IPS-20b (cell line): ENCODE measurements around the gene NPTX1.

Source experiments
- H3K27ac ChIP-seq: one replicate; pipeline ENCODE4 v1.5.1; 2013; ENCODE audit warnings: low read length
- H3K27me3 ChIP-seq: 2 replicates; pipeline ENCODE4 v1.6.1; 2013; ENCODE audit warnings: mild to moderate bottlenecking, low read length, inconsistent platforms; ENCODE audit not compliant: insufficient read depth
- H3K36me3 ChIP-seq: 2 replicates; pipeline ENCODE4 v1.6.1; 2013; ENCODE audit warnings: low read depth, mild to moderate bottlenecking, inconsistent platforms, low read length, moderate library complexity; ENCODE audit not compliant: insufficient read depth
- H3K4me1 ChIP-seq: 2 replicates; pipeline ENCODE4 v1.6.1; 2013; ENCODE audit warnings: mild to moderate bottlenecking, control low read depth, inconsistent platforms, low read length, moderate library complexity; ENCODE audit not compliant: insufficient read depth
- H3K4me3 ChIP-seq: 2 replicates; pipeline ENCODE4 v1.5.1; 2013; ENCODE audit warnings: mild to moderate bottlenecking, low read length, inconsistent platforms
- H3K9ac ChIP-seq: 2 replicates; pipeline ENCODE4 v1.6.1; 2013; ENCODE audit warnings: low read depth, mild to moderate bottlenecking, inconsistent platforms, low read length, moderate library complexity
- H3K9me3 ChIP-seq: 2 replicates; pipeline ENCODE4 v1.6.1; 2013; ENCODE audit warnings: mild to moderate bottlenecking, low read depth, low read length, inconsistent platforms; ENCODE audit not compliant: insufficient read depth

The NPTX1 gene

DNA sequence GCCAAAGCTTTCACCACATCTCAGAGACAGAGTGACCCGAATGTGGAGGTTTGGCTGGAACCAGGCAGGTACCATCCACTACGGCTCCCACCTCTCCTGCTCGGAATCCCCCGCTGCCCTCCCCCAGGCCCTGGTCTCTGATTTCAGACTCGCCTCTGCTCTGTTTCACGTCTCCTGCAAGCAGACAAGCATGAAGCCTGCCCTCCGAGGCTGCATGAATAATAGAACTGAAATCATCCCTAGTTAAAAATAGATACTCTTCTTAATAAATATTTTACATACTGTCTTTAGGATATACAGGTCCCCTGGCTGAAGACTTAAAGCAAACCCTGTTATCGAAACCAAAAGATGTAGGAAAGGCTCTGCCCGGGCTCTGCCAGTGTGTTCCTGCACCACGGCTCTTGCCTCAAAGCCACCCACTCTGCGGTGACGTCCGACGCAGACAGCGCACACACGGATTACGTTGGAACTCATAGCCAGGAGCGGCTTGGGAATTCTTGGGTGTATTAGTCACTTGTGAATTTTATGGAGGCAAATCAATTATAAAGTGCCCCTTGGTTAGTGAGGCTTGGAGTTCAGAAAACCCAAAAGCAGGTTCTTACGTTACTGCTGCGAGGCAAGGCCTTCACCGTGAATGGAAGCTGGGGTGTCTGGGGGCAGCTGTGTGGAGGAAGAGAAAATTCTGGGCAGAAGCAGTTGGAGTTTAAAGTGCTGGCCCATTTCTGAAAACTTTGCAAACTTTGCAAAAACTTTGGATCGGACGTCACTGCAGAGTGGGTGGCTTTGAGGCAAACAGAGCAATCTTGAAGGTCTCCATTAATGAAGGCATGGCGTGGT lies 25.6 kb upstream of the NPTX1 start:
- Histone ChIP-seq H3K9ac (no peak overlapping the region), H3K4me3 (no peak overlapping the region), H3K27me3 (peaks cover 24% of the 10 kb centered on the region)

DNA sequence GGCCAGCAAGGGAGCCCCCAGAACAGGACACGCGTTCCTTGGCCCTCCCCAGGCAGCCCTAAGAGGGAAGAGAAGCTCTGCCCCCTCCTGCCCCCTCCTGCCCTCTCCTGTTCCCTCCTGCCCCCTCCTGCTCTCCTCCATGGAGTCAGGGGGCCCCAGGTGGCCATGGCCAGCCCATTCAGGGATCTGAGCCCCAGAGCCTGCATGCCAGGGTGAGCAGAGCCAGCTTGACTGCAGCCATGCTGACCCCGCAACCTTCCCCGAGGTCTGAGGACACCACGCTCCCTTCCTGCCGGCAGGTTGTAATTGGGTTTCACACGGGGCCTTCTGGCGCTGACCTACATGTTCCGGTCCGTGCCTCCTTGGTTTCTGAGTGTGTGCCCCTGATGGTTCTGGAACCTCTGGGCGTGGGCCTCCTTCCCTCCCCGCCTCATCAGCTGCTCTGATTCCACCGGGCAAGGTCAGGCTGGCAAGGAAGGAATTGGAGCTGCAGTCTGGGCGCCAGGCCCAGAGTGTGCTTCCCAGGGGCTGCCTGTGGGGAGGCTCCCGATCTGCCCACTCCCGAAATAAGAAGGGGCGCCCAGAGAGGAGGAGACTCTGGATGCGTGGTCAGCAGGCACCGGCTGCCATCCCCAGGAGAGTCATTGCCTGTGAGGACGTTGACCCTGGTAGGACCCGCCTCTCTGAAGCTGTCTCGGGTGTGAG lies 23.7 kb upstream of the NPTX1 start:
- H3K4me3 ChIP-seq: no peak overlapping the region
- no peak overlapping the region for H3K9ac ChIP-seq
- no peaks in the 10 kb centered on the region for H3K9me3 ChIP-seq
- H3K4me1 ChIP-seq: no peaks in the 10 kb centered on the region
- no peak overlapping the region for H3K27ac ChIP-seq
- H3K36me3 ChIP-seq: no peaks in the 10 kb centered on the region
- peaks cover 28% of the 10 kb centered on the region for H3K27me3 ChIP-seq

More for the DNA sequence above, 25.6 kb upstream of the NPTX1 start:
- no peaks in the 10 kb centered on the region for H3K9me3 ChIP-seq
- H3K36me3 ChIP-seq: no peaks in the 10 kb centered on the region
- no peak overlapping the region for H3K27ac ChIP-seq
- H3K4me1 ChIP-seq: no peaks in the 10 kb centered on the region

DNA sequence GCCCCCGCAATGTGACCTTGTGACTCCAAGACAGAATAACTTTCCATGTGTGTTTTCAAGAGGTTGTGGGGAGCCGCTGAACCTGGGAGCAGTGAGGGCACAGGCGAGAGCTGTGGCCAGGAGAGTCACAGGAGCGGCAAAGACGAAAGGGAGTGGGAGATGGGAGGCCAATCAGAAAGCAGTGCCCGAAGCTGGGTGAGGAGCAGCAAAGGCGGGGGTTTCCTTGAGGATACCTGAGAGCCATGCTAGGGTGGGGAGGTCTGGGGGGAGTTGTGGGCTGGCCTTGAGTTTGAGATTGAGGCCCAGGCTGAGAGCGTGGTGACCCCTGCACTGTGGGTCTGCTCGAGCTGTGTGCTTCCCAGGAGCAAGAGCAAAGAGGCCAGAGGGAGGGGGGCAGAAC lies 23.2 kb upstream of the NPTX1 start:
- Histone ChIP-seq H3K4me1 (no peaks in the 10 kb centered on the region), H3K9me3 (no peaks in the 10 kb centered on the region), H3K27ac (no peak overlapping the region), H3K4me3 (no peak overlapping the region), H3K36me3 (no peaks in the 10 kb centered on the region), H3K9ac (no peak overlapping the region), H3K27me3 (peaks cover 26% of the 10 kb centered on the region)

DNA sequence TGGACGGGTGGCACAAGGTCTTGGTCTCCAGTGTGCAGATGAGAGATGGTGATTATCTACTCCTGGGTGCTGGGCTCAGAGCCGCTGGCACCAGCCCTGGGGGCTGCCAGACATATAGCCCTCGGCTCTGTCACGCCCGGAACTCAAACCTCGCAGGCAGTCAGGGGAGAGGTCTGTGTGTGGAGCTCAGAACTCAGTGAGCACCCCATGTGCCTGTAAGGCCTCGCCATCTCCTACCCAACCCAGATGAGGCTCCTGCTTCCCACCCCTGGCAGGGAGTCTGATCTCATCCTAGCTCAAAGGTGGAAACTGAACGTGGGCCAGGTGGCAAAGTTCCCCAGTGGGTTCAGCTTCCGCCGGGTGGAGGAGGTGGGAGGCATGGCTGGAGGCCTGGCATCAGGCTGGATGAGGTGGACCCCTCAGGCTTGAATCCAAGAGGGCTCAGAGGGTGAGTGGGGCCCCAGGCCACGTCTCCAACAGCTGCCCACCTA lies 22.6 kb upstream of the NPTX1 start:
- no peak overlapping the region for H3K27ac ChIP-seq
- no peaks in the 10 kb centered on the region for H3K36me3 ChIP-seq
- H3K27me3 ChIP-seq: peaks cover 20% of the 10 kb centered on the region
- no peak overlapping the region for H3K4me3 ChIP-seq
- H3K4me1 ChIP-seq: no peaks in the 10 kb centered on the region
- H3K9ac ChIP-seq: no peak overlapping the region
- H3K9me3 ChIP-seq: no peaks in the 10 kb centered on the region

DNA sequence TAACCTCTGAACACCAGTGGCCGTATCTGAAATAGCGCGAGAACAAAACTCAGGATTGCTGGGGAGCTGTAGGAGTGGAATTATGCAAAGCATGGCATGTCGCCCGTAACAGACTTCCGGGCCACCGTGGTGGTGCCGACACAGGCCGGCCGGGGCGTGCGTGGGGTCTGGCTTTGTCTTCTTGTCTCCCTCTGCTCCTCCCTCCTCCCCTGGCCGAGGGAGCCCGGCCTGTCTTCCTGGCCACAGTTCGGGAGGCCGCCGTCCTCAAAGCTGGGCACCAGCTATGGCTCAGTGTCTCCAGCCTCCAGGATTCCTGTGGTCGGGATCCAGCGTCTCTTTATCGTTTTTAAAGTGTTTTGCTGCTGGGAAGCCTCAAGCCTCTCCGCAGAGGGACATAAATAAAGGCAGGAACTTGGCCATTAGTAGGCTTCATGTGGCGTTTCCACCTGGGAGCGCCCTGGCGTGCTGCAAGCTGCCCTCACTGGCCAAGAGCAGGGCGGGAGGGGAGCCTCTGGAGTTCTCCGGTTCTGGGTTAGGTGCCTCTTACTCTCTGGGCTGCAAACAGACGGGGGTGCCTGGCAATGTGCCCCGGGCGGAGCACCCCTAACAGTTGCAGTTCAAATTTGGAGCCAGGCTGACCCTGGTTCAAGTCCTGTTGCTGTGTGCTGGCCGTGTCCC lies 22.0 kb upstream of the NPTX1 start:
- no peaks in the 10 kb centered on the region for H3K36me3 ChIP-seq
- H3K9me3 ChIP-seq: no peaks in the 10 kb centered on the region
- H3K27me3 ChIP-seq: peaks cover 19% of the 10 kb centered on the region
- no peak overlapping the region for H3K4me3 ChIP-seq
- no peak overlapping the region for H3K27ac ChIP-seq
- no peak overlapping the region for H3K9ac ChIP-seq
- no peaks in the 10 kb centered on the region for H3K4me1 ChIP-seq

DNA sequence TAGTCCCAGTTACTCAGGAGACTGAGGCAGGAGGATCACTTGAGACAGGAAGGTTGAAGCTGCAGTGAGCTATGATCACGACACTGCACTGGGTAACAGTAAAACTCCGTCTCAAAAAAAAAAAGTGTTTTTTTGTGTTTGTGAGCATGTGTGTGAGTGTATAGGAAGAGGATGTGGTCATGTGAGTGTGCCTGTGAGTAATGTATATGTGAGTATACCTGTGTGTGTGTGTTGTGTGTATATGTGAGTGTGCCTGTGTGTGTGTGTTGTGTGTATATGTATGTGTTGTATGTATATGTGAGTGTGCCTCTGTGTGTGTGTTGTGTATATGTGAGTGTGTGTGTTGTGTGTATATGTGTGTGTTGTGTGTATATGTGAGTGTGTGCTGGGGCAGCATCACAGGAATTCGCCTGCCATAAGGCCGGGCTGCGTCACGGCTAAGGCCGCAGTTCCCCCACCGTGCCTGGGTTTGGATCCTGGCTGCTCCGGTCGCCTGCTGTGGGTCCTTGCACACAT lies 21.4 kb upstream of the NPTX1 start:
- Histone ChIP-seq H3K36me3 (no peaks in the 10 kb centered on the region), H3K9ac (no peak overlapping the region), H3K27me3 (peaks cover 19% of the 10 kb centered on the region), H3K4me1 (0 out of 2 replicates have a peak, but pooled peaks cover 3% of the 10 kb centered on the region), H3K27ac (no peak overlapping the region), H3K4me3 (no peak overlapping the region), H3K9me3 (no peaks in the 10 kb centered on the region)

DNA sequence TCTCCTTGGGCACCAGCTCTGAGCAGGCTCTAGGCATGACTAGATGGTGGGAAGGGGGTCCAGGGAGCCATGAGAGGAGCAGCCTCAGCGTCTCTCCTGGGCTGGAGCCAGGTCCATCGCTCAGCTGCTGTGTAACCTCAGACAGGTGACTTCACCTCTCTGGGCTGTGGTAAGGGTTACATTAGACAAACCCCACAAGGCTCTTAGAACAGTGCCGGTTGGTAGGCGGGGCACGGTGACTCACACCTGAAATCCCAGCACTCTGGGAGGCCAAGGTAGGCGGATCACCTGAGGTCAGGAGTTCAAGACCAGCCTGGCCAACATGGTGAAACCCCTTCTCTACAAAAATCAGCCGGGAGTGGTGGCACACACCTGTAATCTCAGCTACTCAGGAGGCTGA lies 18.1 kb upstream of the NPTX1 start:
- H3K9ac ChIP-seq: no peak overlapping the region
- H3K4me1 ChIP-seq: peaks cover 5% of the 10 kb centered on the region; the same call in 1 of the 2 replicates
- no peak overlapping the region for H3K27ac ChIP-seq
- no peaks in the 10 kb centered on the region for H3K36me3 ChIP-seq
- H3K4me3 ChIP-seq: no peak overlapping the region
- H3K27me3 ChIP-seq: peaks cover 34% of the 10 kb centered on the region
- H3K9me3 ChIP-seq: no peaks in the 10 kb centered on the region

DNA sequence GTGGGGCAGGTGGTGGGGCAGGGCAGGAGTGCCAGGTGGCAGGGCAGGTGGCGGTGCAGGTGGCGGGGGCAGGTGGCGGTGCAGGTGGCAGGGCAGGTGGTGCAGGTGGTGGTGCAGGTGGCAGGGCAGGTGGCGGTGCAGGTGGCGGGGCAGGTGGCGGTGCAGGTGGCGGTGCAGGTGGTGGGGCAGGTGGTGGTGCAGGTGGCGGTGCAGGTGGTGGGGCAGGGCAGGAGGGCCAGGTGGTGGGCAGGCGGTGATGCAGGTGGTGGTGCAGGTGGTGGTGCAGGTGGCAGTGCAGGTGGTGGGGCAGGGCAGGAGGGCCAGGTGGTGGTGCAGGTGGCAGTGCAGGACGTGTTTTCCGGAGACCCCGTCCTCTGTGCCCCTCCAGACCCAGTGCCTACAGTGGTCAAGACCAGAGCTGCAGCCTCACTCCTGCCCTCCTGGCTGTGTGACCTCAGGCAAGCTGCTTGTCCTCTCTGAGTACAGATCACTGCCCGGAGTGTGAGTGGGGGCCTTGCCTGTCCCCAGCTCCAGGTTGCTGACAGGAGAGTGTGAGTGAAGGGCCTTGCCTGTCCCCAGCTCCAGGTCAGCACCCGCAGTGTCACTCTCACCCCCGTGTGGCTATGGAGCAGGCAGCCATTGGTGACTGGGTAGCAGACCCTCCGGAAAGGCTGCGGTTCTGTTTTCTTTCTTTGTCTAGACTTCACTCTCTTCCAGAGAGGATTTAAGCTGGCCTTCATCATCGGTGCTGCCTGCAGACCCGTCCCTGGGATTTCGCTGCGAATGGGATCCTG lies 16.1 kb upstream of the NPTX1 start:
- Histone ChIP-seq H3K36me3 (no peaks in the 10 kb centered on the region), H3K9me3 (no peaks in the 10 kb centered on the region), H3K9ac (no peak overlapping the region), H3K4me3 (no peak overlapping the region), H3K27me3 (peaks cover 32% of the 10 kb centered on the region), H3K27ac (no peak overlapping the region), H3K4me1 (peaks cover 5% of the 10 kb centered on the region; the same call in 1 of the 2 replicates)

DNA sequence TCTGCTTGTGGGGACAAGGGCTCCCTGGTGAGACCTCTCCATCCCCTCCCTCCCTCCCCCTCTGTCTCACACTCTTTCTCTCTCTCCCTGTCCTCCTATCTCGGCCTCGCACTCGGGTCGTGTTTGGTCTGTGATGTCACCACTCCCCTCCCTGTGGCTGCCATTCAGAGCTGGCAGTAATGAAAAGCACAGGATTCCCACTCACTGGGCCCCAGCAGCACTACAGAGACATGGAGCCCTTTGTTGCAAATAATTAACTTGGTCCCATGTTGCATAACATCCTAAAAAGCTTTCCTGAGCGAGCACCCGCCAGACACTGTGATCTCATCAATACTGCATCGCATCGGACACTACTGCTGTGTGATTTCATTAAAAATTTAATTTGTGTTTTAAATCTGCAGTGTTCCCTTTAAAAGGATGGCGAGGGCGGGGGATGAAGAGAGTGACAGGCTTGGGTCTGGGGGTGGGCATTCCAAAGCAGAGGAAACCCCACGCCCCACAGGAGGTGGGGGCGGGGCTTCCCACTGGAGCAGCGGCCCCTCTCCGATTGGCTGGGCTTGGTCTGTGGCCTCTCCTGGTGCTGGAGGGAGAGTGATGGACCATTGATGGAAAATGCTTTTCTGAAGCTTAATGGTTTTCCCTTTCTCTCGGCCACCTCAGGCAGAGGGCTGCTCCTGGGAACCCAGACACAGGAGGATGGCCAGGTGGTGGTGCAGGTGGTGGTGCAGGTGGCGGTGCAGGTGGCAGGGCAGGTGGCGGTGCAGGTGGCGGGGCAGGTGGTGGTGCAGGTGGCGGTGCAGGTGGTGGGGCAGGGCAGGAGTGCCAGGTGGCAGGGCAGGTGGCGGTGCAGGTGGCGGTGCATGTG lies 15.3 kb upstream of the NPTX1 start:
- H3K9ac ChIP-seq: no peak overlapping the region
- peaks cover 5% of the 10 kb centered on the region; the same call in 1 of the 2 replicates for H3K4me1 ChIP-seq
- H3K36me3 ChIP-seq: no peaks in the 10 kb centered on the region
- H3K27ac ChIP-seq: no peak overlapping the region
- no peaks in the 10 kb centered on the region for H3K9me3 ChIP-seq
- H3K27me3 ChIP-seq: peaks cover 33% of the 10 kb centered on the region
- H3K4me3 ChIP-seq: no peak overlapping the region; the same call in 1 of the 2 replicates

DNA sequence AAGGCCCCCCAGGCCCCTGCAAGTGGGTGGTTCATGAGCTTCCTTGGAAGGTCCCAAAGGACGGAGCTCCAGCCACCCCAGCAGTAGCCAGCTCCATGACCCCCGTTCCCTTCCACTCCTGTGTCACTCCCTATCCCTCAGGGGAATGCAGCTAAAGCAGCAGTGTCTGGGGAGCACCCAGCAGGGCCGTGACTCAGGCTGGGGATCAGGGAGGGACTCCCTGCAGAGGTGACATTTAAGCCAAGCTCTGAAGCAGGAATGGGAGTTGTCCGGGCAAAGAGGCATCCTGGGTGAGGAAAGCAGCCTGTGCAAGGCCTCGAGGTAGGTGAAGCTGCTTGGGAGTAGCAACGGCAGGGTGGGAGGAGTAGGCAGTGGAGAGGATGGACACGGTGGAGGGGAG lies 11.1 kb upstream of the NPTX1 start:
- no peaks in the 10 kb centered on the region for H3K36me3 ChIP-seq
- peaks cover 3% of the 10 kb centered on the region; the same call in 1 of the 2 replicates for H3K4me1 ChIP-seq
- H3K27ac ChIP-seq: no peak overlapping the region
- peaks cover 52% of the 10 kb centered on the region for H3K27me3 ChIP-seq
- H3K4me3 ChIP-seq: no peak overlapping the region
- no peaks in the 10 kb centered on the region for H3K9me3 ChIP-seq
- no peak overlapping the region for H3K9ac ChIP-seq
